Smooth muscle cell (in vitro differentiated cells): ENCODE results near the gene NT5C. TPM values are rescaled to one million over a fixed set of nuclear protein-coding genes. Genes with fewer than 3 reads are reported as not detected.

Source experiments
- DNase-seq: peaks from one replicate; lab custom pipeline; 2025; ENCODE audit not compliant: unreplicated experiment; lab: John Stamatoyannopoulos, UW
- H2AFZ ChIP-seq: fragments of 200-600 bp; sonication (generic); 2 replicates; pipeline ENCODE4 v1.6.0; 2016; ENCODE audit warnings: antibody characterized with exemption, low read depth, mild to moderate bottlenecking
- H3F3A ChIP-seq: fragments of 200-600 bp; sonication (generic); 2 replicates; pipeline ENCODE4 v1.6.0; 2017; ENCODE audit warnings: antibody characterized with exemption, low read depth
- H3K27ac ChIP-seq: fragments of 200-600 bp; sonication (generic); 2 replicates; pipeline ENCODE4 v1.5.1; 2016; ENCODE audit warnings: low read depth, mild to moderate bottlenecking
- H3K27me3 ChIP-seq: fragments of 200-600 bp; sonication (generic); 2 replicates; pipeline ENCODE4 v1.6.1; 2016; ENCODE audit warnings: low read depth, mild to moderate bottlenecking
- H3K36me3 ChIP-seq: fragments of 200-600 bp; sonication (generic); 2 replicates; pipeline ENCODE4 v1.5.1; 2016; ENCODE audit warnings: low read depth
- H3K4me1 ChIP-seq: fragments of 200-600 bp; sonication (generic); 2 replicates; pipeline ENCODE4 v1.5.1; 2016; ENCODE audit warnings: low read depth
- H3K4me2 ChIP-seq: fragments of 200-600 bp; sonication (generic); 2 replicates; pipeline ENCODE4 v1.6.0; 2016; ENCODE audit warnings: mild to moderate bottlenecking
- H3K4me3 ChIP-seq: fragments of 200-600 bp; sonication (generic); 2 replicates; pipeline ENCODE4 v1.5.1; 2016; ENCODE audit warnings: mild to moderate bottlenecking
- H3K79me2 ChIP-seq: fragments of 200-600 bp; sonication (generic); 2 replicates; pipeline ENCODE4 v1.6.0; 2016; ENCODE audit warnings: low read depth, mild to moderate bottlenecking
- H3K9ac ChIP-seq: fragments of 200-600 bp; sonication (generic); 2 replicates; pipeline ENCODE4 v1.6.0; 2016; ENCODE audit warnings: low read depth
- H3K9me3 ChIP-seq: fragments of 200-600 bp; sonication (generic); replicated peaks from 2 replicates; pipeline ENCODE4 v1.5.1; 2016; ENCODE audit warnings: low read depth
- H4K20me1 ChIP-seq: fragments of 200-600 bp; sonication (generic); 2 replicates; pipeline ENCODE4 v1.6.0; 2016; ENCODE audit warnings: low read depth
- CTCF ChIP-seq: fragments of 200-600 bp; sonication (generic); IDR thresholded peaks from 2 replicates; pipeline ENCODE4 v1.5.1; 2017; ENCODE audit warnings: borderline replicate concordance, mild to moderate bottlenecking, antibody characterized with exemption; ENCODE audit not compliant: insufficient read depth, poor library complexity, severe bottlenecking
- WGBS: methylation state at CpG from one replicate; pipeline ENCODE4 v1.1.7; 2016; ENCODE audit warnings: low lambda C conversion rate; 5-methylcytosine and 5-hydroxymethylcytosine counted together
- polyA plus RNA-seq: library from polyadenylated mRNA; unstranded; fragments of >200 nt; fragmentation: Nextera tagmentation; extraction: Ambion mirVana; gene quantifications from 2 replicates; pipeline ENCODE4 v1.2.1, GENCODE V29; 2016
- total RNA-seq: library from RNA; depleted of rRNA; stranded (reverse); fragments of >200 nt; gene quantifications from 2 replicates; pipeline ENCODE4 v1.2.3, GENCODE V29; 2014

NT5C gene
- total and polyA plus RNA-seq, 2 experiments from 2014 or later, result 39.9 to 46.8 TPM

- Histone ChIP-seq H3K4me2 (no peak overlapping the region), H3K27me3 (no peaks in the 10 kb centered on the region), H3K79me2 (no peaks in the 10 kb centered on the region), H3F3A (no peaks in the 10 kb centered on the region), H3K9ac (no peak overlapping the region), H2AFZ (no peak overlapping the region), H3K27ac (peak overlapping the region; percentile 63), H4K20me1 (peaks cover 4% of the 10 kb centered on the region), H3K4me3 (no peak overlapping the region), H3K36me3 (no peaks in the 10 kb centered on the region), H3K4me1 (no peaks in the 10 kb centered on the region), H3K9me3 (no peaks in the 10 kb centered on the region)
- 96% methylated on average over 4 of the region's 4 CpGs for WGBS
- TF ChIP-seq CTCF, result no peak
- no peak for DNase-seq
These were observed 6.8 kb downstream of the NT5C start for GRCh38 chr17:75124819-75125162.

- H3K9ac ChIP-seq, result no peak overlapping the region
- no peak for DNase-seq
- H3K27me3 ChIP-seq, result no peaks in the 10 kb centered on the region
- 77% methylated on average over 19 of the region's 19 CpGs for WGBS
- H3K4me3 ChIP-seq, result no peak overlapping the region
- no peaks in the 10 kb centered on the region for H3F3A ChIP-seq
- H3K9me3 ChIP-seq, result no peaks in the 10 kb centered on the region
- H3K4me1 ChIP-seq, result no peaks in the 10 kb centered on the region
- no peak overlapping the region for H2AFZ ChIP-seq
- H3K4me2 ChIP-seq, result no peak overlapping the region
- H3K27ac ChIP-seq, result peak overlapping the region; percentile 63
- no peaks in the 10 kb centered on the region for H3K79me2 ChIP-seq
- no peak for TF ChIP-seq CTCF
- no peaks in the 10 kb centered on the region for H4K20me1 ChIP-seq
- no peaks in the 10 kb centered on the region for H3K36me3 ChIP-seq
These were observed 7.3 kb downstream of the NT5C start for GRCh38 chr17:75124041-75124818.

- Histone ChIP-seq H3K4me3 (no peak overlapping the region), H3K9me3 (no peaks in the 10 kb centered on the region), H3K36me3 (no peaks in the 10 kb centered on the region), H3K4me2 (no peak overlapping the region), H3F3A (no peaks in the 10 kb centered on the region), H4K20me1 (no peaks in the 10 kb centered on the region), H3K9ac (no peak overlapping the region), H3K27ac (no peak overlapping the region), H3K79me2 (no peaks in the 10 kb centered on the region), H3K27me3 (no peaks in the 10 kb centered on the region), H3K4me1 (no peaks in the 10 kb centered on the region), H2AFZ (no peak overlapping the region)
- no peak for TF ChIP-seq CTCF
- over 99% methylated on average over 14 of the region's 14 CpGs for WGBS
- no peak for DNase-seq
These were observed 13.2 kb downstream of the NT5C start for GRCh38 chr17:75118307-75118706.

GRCh38 chr17:75116737-75117136, 14.8 kb downstream of the NT5C start:
- Histone ChIP-seq H2AFZ (no peak overlapping the region), H3K4me2 (no peak overlapping the region), H3K9ac (no peak overlapping the region), H3K79me2 (no peaks in the 10 kb centered on the region), H4K20me1 (no peaks in the 10 kb centered on the region), H3K9me3 (no peaks in the 10 kb centered on the region), H3K4me1 (no peaks in the 10 kb centered on the region), H3K27me3 (no peaks in the 10 kb centered on the region), H3F3A (no peaks in the 10 kb centered on the region), H3K36me3 (no peaks in the 10 kb centered on the region), H3K4me3 (no peak overlapping the region), H3K27ac (no peak overlapping the region)
- WGBS, result 97% methylated on average over 9 of the region's 9 CpGs
- DNase-seq, result no peak
- no peak for TF ChIP-seq CTCF
